ENCODE results near the gene KCNH5. TPM values are rescaled to one million over a fixed set of nuclear protein-coding genes. Genes with fewer than 3 reads are reported as not detected.

KCNH5 gene
- total RNA-seq, 2 experiments from 2014 or later: not detected

DNA sequence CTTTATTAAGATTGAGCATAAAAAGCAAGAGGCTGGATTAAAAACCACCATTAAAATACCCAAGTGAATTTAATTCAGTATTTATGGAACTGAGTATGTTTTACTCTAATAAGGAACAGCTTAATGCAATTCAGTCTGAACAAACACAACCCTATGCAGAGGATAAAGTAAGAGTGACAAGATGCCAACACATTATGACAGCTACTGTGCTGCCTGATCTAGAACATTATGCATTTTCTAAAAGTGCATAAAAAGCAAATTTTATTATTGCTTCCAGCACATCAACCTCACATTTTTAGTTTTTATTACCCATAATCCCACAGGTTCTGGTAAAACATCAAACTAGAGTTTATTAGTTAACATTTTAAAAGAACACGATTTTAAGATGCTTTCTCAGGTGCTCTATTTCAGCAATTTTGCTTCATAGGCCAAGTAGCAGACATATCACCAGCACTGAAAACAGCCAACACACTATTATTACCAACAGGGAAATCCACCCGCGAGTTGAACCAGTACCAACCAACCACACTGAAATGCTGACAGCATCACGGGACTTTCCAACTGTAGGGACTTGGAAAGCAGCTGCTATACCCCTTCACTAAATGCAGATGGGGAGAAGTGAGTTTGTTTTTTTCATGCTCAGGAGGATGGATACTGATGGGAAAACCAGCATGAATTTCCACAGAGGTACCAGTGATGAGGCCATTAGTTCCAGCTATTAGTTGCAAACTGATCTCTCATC is 372.1 kb downstream of the KCNH5 start:
- Mint-ChIP-seq H3K36me3 (ENCODE audit: low read depth) (no peaks in the 10 kb centered on the region), H3K27me3 (no peaks in the 10 kb centered on the region), H3K27ac (no peak overlapping the region), H3K4me3 (no peak overlapping the region), H3K9me3 (no peaks in the 10 kb centered on the region), H3K4me1 (ENCODE audit: low read depth) (no peaks in the 10 kb centered on the region)
- H3K4me1 ChIP-seq (ENCODE audit: insufficient read depth, low read length): no peaks in the 10 kb centered on the region
- H3K27me3 ChIP-seq (ENCODE audit: control insufficient read depth in 1 of 2, insufficient read depth in 2 of 2, low read length in 2 of 2): no peaks in the 10 kb centered on the region
- ChIA-PET CTCF (no interaction called here), POLR2A (no interaction called here)
- H3K9me3 ChIP-seq (ENCODE audit: control insufficient read depth in 1 of 2, insufficient read depth in 1 of 2, low read length in 2 of 2): no peaks in the 10 kb centered on the region
- H3K36me3 ChIP-seq (ENCODE audit: insufficient read depth, low read length): no peaks in the 10 kb centered on the region
- DNase-seq (no peak), ATAC-seq (ENCODE audit: poor library complexity) (no peak)
- TF ChIP-seq, protein P1, sequence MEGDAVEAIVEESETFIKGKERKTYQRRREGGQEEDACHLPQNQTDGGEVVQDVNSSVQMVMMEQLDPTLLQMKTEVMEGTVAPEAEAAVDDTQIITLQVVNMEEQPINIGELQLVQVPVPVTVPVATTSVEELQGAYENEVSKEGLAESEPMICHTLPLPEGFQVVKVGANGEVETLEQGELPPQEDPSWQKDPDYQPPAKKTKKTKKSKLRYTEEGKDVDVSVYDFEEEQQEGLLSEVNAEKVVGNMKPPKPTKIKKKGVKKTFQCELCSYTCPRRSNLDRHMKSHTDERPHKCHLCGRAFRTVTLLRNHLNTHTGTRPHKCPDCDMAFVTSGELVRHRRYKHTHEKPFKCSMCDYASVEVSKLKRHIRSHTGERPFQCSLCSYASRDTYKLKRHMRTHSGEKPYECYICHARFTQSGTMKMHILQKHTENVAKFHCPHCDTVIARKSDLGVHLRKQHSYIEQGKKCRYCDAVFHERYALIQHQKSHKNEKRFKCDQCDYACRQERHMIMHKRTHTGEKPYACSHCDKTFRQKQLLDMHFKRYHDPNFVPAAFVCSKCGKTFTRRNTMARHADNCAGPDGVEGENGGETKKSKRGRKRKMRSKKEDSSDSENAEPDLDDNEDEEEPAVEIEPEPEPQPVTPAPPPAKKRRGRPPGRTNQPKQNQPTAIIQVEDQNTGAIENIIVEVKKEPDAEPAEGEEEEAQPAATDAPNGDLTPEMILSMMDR (IDR thresholded peaks at IDR 0.05): no peak
- H3K27ac ChIP-seq (ENCODE audit: low read depth in 1 of 2, low read length in 2 of 2): no peak overlapping the region
- no peak overlapping the region for H3K4me3 ChIP-seq (ENCODE audit: low read length)
- intact Hi-C loops (cut with DNase I, micrococcal nuclease): no loop called here

DNA sequence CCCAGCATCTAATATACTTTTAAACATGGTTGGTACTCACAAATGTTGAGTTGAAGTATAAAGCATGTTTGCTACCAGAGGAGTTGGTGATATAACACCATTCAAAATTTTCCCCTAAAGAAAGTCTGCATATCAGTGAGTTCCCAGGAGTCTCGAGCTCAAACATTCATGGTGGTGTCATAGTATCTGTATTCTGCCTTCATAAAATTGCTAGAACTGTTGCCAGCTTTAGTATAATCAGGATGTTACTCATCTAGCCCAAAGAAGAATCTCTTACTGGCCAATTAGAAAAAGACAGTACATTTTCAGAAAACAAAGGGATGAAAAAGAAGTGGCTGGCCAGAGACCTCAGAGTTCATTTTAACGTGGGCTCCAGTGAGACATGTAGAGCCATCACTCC is 374.7 kb downstream of the KCNH5 start:
- no peaks in the 10 kb centered on the region for H3K4me1 ChIP-seq (ENCODE audit: insufficient read depth, low read length)
- H3K27ac ChIP-seq (ENCODE audit: low read depth in 1 of 2, low read length in 2 of 2): no peak overlapping the region
- H3K4me3 ChIP-seq (ENCODE audit: low read length): no peak overlapping the region
- H3K4me3 Mint-ChIP-seq: no peak overlapping the region
- no peaks in the 10 kb centered on the region for H3K4me1 Mint-ChIP-seq (ENCODE audit: low read depth)
- no peaks in the 10 kb centered on the region for H3K27me3 Mint-ChIP-seq
- ATAC-seq (ENCODE audit: poor library complexity) (no peak), DNase-seq (no peak)
- no peaks in the 10 kb centered on the region for H3K9me3 ChIP-seq (ENCODE audit: control insufficient read depth in 1 of 2, insufficient read depth in 1 of 2, low read length in 2 of 2)
- TF ChIP-seq, protein P1 (IDR thresholded peaks at IDR 0.05): no peak
- H3K36me3 Mint-ChIP-seq (ENCODE audit: low read depth): no peaks in the 10 kb centered on the region
- ChIA-PET CTCF (no interaction called here), POLR2A (no interaction called here)
- no peaks in the 10 kb centered on the region for H3K36me3 ChIP-seq (ENCODE audit: insufficient read depth, low read length)
- no peaks in the 10 kb centered on the region for H3K27me3 ChIP-seq (ENCODE audit: control insufficient read depth in 1 of 2, insufficient read depth in 2 of 2, low read length in 2 of 2)
- H3K27ac Mint-ChIP-seq: no peak overlapping the region
- intact Hi-C loops (cut with DNase I, micrococcal nuclease): no loop called here
- no peaks in the 10 kb centered on the region for H3K9me3 Mint-ChIP-seq

DNA sequence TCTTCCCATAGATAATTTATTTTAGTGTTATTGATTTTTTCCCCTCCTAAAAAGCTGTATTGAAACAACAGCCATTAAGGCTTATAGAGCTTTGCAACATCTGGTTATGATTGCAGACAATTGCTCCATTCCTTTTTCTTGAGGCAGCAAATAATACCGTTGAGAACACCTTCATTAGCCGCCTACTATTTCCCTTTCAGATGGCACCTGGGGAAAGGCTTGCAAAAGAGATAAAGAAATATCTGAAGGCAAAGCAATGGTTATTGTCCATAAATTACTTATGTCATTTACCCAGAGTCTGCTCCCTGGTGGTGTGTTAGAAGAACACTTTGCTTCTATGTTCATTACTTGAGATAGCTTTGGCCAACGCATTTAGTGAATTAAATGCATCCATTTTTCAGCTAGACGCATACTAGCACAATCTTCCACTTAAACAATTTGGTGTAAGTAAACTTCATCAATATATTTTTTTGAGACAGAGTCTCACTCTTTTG is 377.8 kb downstream of the KCNH5 start:
- Histone ChIP-seq H3K4me1 (ENCODE audit: insufficient read depth, low read length) (no peaks in the 10 kb centered on the region), H3K4me3 (ENCODE audit: low read length) (no peak overlapping the region), H3K27me3 (ENCODE audit: control insufficient read depth in 1 of 2, insufficient read depth in 2 of 2, low read length in 2 of 2) (no peaks in the 10 kb centered on the region), H3K27ac (ENCODE audit: low read depth in 1 of 2, low read length in 2 of 2) (no peak overlapping the region), H3K36me3 (ENCODE audit: insufficient read depth, low read length) (no peaks in the 10 kb centered on the region), H3K9me3 (ENCODE audit: control insufficient read depth in 1 of 2, insufficient read depth in 1 of 2, low read length in 2 of 2) (no peaks in the 10 kb centered on the region)
- no peak overlapping the region for H3K27ac Mint-ChIP-seq
- ATAC-seq (ENCODE audit: poor library complexity): no peak
- no peaks in the 10 kb centered on the region for H3K9me3 Mint-ChIP-seq
- intact Hi-C loops (cut with DNase I, micrococcal nuclease): no loop called here
- TF ChIP-seq, protein P1 (IDR thresholded peaks at IDR 0.05): no peak
- ChIA-PET POLR2A (no interaction called here), CTCF (interaction anchor here (1.2 kb wide), 1 partner anchor 17 kb away, joined by 3 read pairs; no protein-coding TSS in a partner anchor)
- no peak for DNase-seq
- H3K4me3 Mint-ChIP-seq: no peak overlapping the region
- H3K27me3 Mint-ChIP-seq: no peaks in the 10 kb centered on the region
- no peaks in the 10 kb centered on the region for H3K4me1 Mint-ChIP-seq (ENCODE audit: low read depth)
- H3K36me3 Mint-ChIP-seq (ENCODE audit: low read depth): no peaks in the 10 kb centered on the region
